EL (cell line): ENCODE measurements around the gene PRKN.
"Not testable (repeated sequence)": the region's sequence is repeated elsewhere in the genome, so short reads cannot be mapped to it uniquely, and the experiment has no call there.

Experiments
- DNase-seq: peaks from one replicate; pipeline ENCODE4 v3.0.0-alpha.2; 2016

PRKN gene

GRCh38 chr6:161496941-161497340 lies 1230.6 kb downstream of the PRKN start:
- DNase-seq: no peak

- not testable (repeated sequence) for DNase-seq
Observed at GRCh38 chr6:161496271-161496670, 1231.3 kb downstream of the PRKN start.

- no peak for DNase-seq
Observed at GRCh38 chr6:161494566-161494965, 1233.0 kb downstream of the PRKN start.

- no peak for DNase-seq
Observed at GRCh38 chr6:161493576-161494118, 1233.9 kb downstream of the PRKN start.

- no peak for DNase-seq
Observed at GRCh38 chr6:161489626-161490306, 1237.8 kb downstream of the PRKN start.

- DNase-seq: peak; percentile 3
Observed at GRCh38 chr6:161487694-161488093, 1239.9 kb downstream of the PRKN start.

- DNase-seq: no peak
Observed at GRCh38 chr6:161487217-161487531, 1240.4 kb downstream of the PRKN start.

GRCh38 chr6:161486361-161487216 lies 1241.0 kb downstream of the PRKN start:
- DNase-seq: peak; percentile 44

GRCh38 chr6:161482517-161482858 lies 1245.1 kb downstream of the PRKN start:
- DNase-seq: no peak

- DNase-seq: no peak
Observed at GRCh38 chr6:161481786-161482516, 1245.6 kb downstream of the PRKN start.

- DNase-seq: no peak
Observed at GRCh38 chr6:161480421-161481155, 1247.0 kb downstream of the PRKN start.

- DNase-seq: no peak
Observed at GRCh38 chr6:161479376-161479775, 1248.2 kb downstream of the PRKN start.

- DNase-seq: no peak
Observed at GRCh38 chr6:161477876-161478425, 1249.6 kb downstream of the PRKN start.

- DNase-seq: peak; percentile 39
Observed at GRCh38 chr6:161476711-161477110, 1250.9 kb downstream of the PRKN start.

GRCh38 chr6:161465403-161465802 lies 1262.2 kb downstream of the PRKN start:
- no peak for DNase-seq

GRCh38 chr6:161463071-161463470 lies 1264.5 kb downstream of the PRKN start:
- DNase-seq: no peak

- peak; percentile 39 for DNase-seq
Observed at GRCh38 chr6:161462148-161462547, 1265.4 kb downstream of the PRKN start.

GRCh38 chr6:161459008-161459615 lies 1268.5 kb downstream of the PRKN start:
- no peak for DNase-seq

GRCh38 chr6:161458201-161458951 lies 1269.2 kb downstream of the PRKN start:
- no peak for DNase-seq

- no peak for DNase-seq
Observed at GRCh38 chr6:161455848-161456247, 1271.7 kb downstream of the PRKN start.

GRCh38 chr6:161453558-161453957 lies 1274.0 kb downstream of the PRKN start:
- no peak for DNase-seq
